ENCODE results near the gene FAM83D. TPM values are rescaled to one million over a fixed set of nuclear protein-coding genes. Genes with fewer than 3 reads are reported as not detected.

Gene FAM83D
- total and polyA plus RNA-seq, 2 of the 4 experiments (the other 2 are of a cell fraction): 20.4 to 26.4 TPM

GRCh38 chr20:38999217-38999616 is 73.0 kb downstream of the FAM83D start:
- Histone ChIP-seq H4K20me1 (ENCODE audit: insufficient read depth, low read length) (no peaks in the 10 kb centered on the region), H2AK5ac (ENCODE audit: low read depth, low read length) (no peak overlapping the region), H2BK15ac (ENCODE audit: low read depth, low read length) (no peak overlapping the region), H3K27ac (ENCODE audit: insufficient read depth, low read length) (no peak overlapping the region), H2AK9ac (replicated peaks; ENCODE audit: low read depth, low read length, poor library complexity) (no peak overlapping the region), H4K5ac (ENCODE audit: low read depth, low read length) (no peak overlapping the region), H3K18ac (ENCODE audit: low read depth, low read length) (no peak overlapping the region), H3K36me3 (ENCODE audit: control insufficient read depth, insufficient read depth, low read length) (peaks cover 48% of the 10 kb centered on the region), H3K27me3 (ENCODE audit: control insufficient read depth, insufficient read depth, low read length) (no peaks in the 10 kb centered on the region), H3K9me3 (ENCODE audit: control insufficient read depth, insufficient read depth, low read length) (no peaks in the 10 kb centered on the region), H2AFZ (replicated peaks; ENCODE audit: low read length, poor library complexity) (no peak overlapping the region), H3K9ac (ENCODE audit: low read depth, low read length) (no peak overlapping the region), H2BK5ac (ENCODE audit: low read depth, low read length, poor library complexity, severe bottlenecking) (no peak overlapping the region), H3K56ac (ENCODE audit: extremely low read depth, insufficient read depth, low read length) (no peak overlapping the region), H2BK120ac (ENCODE audit: low read depth, low read length) (no peak overlapping the region), H4K8ac (ENCODE audit: low read depth in 2 of 2, low read length in 2 of 2) (no peak overlapping the region), H3K79me1 (ENCODE audit: low read depth in 1 of 2, low read length in 2 of 2) (peaks cover 0 to 11% of the 10 kb centered on the region in 2 experiments; a peak in 3 of 4 replicates), H3K4ac (ENCODE audit: low read depth, low read length) (no peak overlapping the region), H3K4me1 (ENCODE audit: control insufficient read depth, insufficient read depth, low read length) (no peaks in the 10 kb centered on the region), H3K9me1 (ENCODE audit: insufficient read depth, low read length) (peaks cover 16% of the 10 kb centered on the region), H4K91ac (ENCODE audit: insufficient read depth, low read depth, low read length) (no peak overlapping the region), H3K4me2 (ENCODE audit: low read depth, low read length) (no peak overlapping the region), H3K14ac (replicated peaks; ENCODE audit: low read depth, low read length) (no peak overlapping the region), H2BK20ac (ENCODE audit: low read depth, low read length) (no peak overlapping the region), H3K23ac (ENCODE audit: low read depth, low read length) (no peak overlapping the region), H3K4me3 (ENCODE audit: insufficient read depth, low read depth, low read length) (no peak overlapping the region)
- ChIA-PET CTCF (no interaction called here), POLR2A (ENCODE audit: unreplicated experiment) (no interaction called here)
- intact Hi-C loops (cut with micrococcal nuclease): no loop called here
- BruUV-seq (replicated peaks): no TSS peak
- DNase-seq: no peak
- TF ChIP-seq MAFK (IDR thresholded peaks at IDR 0.05; ENCODE audit: low read depth, low read length) (no peak), POLR2A (IDR thresholded peaks at IDR 0.05; ENCODE audit: low read depth, low read length) (no peak), MXI1 (IDR thresholded peaks at IDR 0.05; ENCODE audit: borderline replicate concordance, low read depth, low read length) (no peak), NFE2L2 (IDR thresholded peaks at IDR 0.05; ENCODE audit: low read depth, low read length) (no peak), CEBPB (IDR thresholded peaks at IDR 0.05; ENCODE audit: low read depth, low read length) (no peak), RCOR1 (IDR thresholded peaks at IDR 0.05; ENCODE audit: insufficient replicate concordance, low read length) (no peak), ELK1 (IDR thresholded peaks at IDR 0.05; ENCODE audit: borderline replicate concordance, low read depth, low read length) (no peak), RFX5 (IDR thresholded peaks at IDR 0.05; ENCODE audit: low read depth, low read length) (no peak), CTCF (conservative IDR thresholded peaks at IDR 0.05; ENCODE audit: low read depth, low read length) (no peak), BHLHE40 (IDR thresholded peaks at IDR 0.05; ENCODE audit: low read depth, low read length) (no peak), FOS (IDR thresholded peaks at IDR 0.05; ENCODE audit: low read depth, low read length) (no peak), USF2 (IDR thresholded peaks at IDR 0.05; ENCODE audit: low read depth, low read length) (no peak)
- in situ Hi-C loops (cut with MboI; ENCODE audit: low sequenced_read_pairs): no loop called here
- dilution Hi-C loops (cut with HindIII; ENCODE audit: low sequenced_read_pairs, unreplicated experiment): no loop called here
- no peak for ATAC-seq (ENCODE audit: low read depth)
- WGBS, 2 experiments (ENCODE audit: extremely low coverage in 2 of 2, insufficient read length in 1 of 2): 100% methylated on average over 3 of the region's 3 CpGs; no CpG with 5 or more reads in 1 of the 2 experiments

Data from IMR-90 (cell line).